ENCODE results near the gene PMS1.

DNA sequence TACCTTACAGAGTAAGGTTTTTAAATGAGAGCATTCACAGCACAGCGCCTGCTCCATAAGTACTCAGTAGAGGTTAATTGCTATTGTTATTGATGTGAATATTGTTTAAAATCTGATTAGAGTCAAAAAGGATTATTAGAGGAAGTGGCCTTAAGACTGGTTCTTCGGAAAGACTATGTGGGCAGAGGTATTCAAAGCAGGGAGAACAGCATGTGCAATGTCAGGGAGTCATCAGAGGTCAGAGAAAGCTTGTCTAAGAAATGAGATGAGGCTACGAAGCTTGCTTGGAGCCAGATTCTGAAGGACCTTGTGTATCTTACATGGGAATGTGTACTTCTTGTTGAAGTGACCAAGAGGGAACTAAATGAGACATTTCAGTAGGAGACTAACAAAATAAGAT, 49.8 kb downstream of the PMS1 start:
- TF ChIP-seq, protein P1, sequence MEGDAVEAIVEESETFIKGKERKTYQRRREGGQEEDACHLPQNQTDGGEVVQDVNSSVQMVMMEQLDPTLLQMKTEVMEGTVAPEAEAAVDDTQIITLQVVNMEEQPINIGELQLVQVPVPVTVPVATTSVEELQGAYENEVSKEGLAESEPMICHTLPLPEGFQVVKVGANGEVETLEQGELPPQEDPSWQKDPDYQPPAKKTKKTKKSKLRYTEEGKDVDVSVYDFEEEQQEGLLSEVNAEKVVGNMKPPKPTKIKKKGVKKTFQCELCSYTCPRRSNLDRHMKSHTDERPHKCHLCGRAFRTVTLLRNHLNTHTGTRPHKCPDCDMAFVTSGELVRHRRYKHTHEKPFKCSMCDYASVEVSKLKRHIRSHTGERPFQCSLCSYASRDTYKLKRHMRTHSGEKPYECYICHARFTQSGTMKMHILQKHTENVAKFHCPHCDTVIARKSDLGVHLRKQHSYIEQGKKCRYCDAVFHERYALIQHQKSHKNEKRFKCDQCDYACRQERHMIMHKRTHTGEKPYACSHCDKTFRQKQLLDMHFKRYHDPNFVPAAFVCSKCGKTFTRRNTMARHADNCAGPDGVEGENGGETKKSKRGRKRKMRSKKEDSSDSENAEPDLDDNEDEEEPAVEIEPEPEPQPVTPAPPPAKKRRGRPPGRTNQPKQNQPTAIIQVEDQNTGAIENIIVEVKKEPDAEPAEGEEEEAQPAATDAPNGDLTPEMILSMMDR (optimal IDR thresholded peaks at IDR 0.05 in 1 of 3, IDR thresholded peaks at IDR 0.05 in 1 of 3, conservative IDR thresholded peaks at IDR 0.05 in 1 of 3; ENCODE audit: extremely low read depth in 1 of 3, insufficient read depth in 2 of 3, low read length in 3 of 3), result no peak
- TF ChIP-seq EZH2 (IDR thresholded peaks at IDR 0.05; ENCODE audit: low read length), result no peak

Data from keratinocyte (primary cell).